Breast epithelium (tissue), 3 donors: Measurements from ENCODE around the gene HEPACAM2.

Source experiments
- CTCF ChIP-seq, 3 donors: fragments of 450-650 bp; IDR thresholded peaks; one replicate each; pipeline ENCODE4 v1.5.1; 2016 to 2017; ENCODE audit warnings: antibody characterized with exemption in 3 of 3, mild to moderate bottlenecking in 3 of 3, moderate library complexity in 3 of 3
- POLR2A ChIP-seq: fragments of 450-650 bp; IDR thresholded peaks from one replicate; pipeline ENCODE4 v1.6.1; 2016; ENCODE audit warnings: antibody characterized with exemption, mild to moderate bottlenecking, moderate library complexity
- POLR2AphosphoS5 ChIP-seq, 3 donors: sonication (generic); formaldehyde crosslinking; IDR thresholded peaks; one replicate each; pipeline ENCODE4 v1.6.1; 2017; ENCODE audit warnings: antibody characterized with exemption in 3 of 3

- TF ChIP-seq CTCF (IDR thresholded peaks at IDR 0.05): no peak
- TF ChIP-seq POLR2A: no peak
- TF ChIP-seq POLR2AphosphoS5 (IDR thresholded peaks at IDR 0.05): no peak
Observed at GRCh38 chr7:93160410-93160809, 65.9 kb downstream of the HEPACAM2 start.
